ENCODE results near the gene UGGT2. TPM values are rescaled to one million over a fixed set of nuclear protein-coding genes. Genes with fewer than 3 reads are reported as not detected.

The UGGT2 gene
- total RNA-seq, 2 donors from 2014 or later: 37.2 to 40.9 TPM

DNA sequence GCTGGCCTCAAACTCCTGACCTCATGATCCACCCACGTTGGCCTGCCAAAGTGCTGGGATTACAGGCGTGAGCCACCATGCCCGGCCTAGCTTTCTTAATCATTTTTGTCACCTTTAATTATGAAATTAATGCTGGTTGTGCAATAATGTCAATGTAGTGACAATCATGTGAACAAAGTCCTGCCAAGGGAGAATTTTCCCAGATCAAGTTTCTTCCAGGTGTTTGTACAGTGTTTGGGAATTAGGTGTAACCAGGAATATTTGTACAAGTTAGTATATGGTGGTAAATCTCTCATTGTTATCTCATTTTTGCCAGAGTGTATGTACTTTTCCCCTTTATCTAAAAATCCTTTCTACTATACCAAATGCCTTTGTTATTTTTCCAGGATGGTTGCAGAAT, 171.1 kb downstream of the UGGT2 start:
- Histone ChIP-seq H3K4me3 (ENCODE audit: low read length) (no peak overlapping the region), H3K4me1 (ENCODE audit: control insufficient read depth, insufficient read depth, low read length) (no peaks in the 10 kb centered on the region), H3K27ac (ENCODE audit: low read depth, low read length) (no peak overlapping the region), H3K36me3 (ENCODE audit: control insufficient read depth, insufficient read depth, low read length) (peaks cover 14% of the 10 kb centered on the region), H3K27me3 (ENCODE audit: control insufficient read depth, insufficient read depth, low read length, poor library complexity, severe bottlenecking) (no peaks in the 10 kb centered on the region), H3K9me3 (ENCODE audit: control insufficient read depth, low read length) (no peaks in the 10 kb centered on the region), H3K9ac (ENCODE audit: extremely low read depth, low read length, poor library complexity, severe bottlenecking) (no peak overlapping the region)
- no peak for DNase-seq
- H3K27ac Mint-ChIP-seq: no peak overlapping the region
- no peaks in the 10 kb centered on the region for H3K9me3 Mint-ChIP-seq
- TF ChIP-seq, protein P1, sequence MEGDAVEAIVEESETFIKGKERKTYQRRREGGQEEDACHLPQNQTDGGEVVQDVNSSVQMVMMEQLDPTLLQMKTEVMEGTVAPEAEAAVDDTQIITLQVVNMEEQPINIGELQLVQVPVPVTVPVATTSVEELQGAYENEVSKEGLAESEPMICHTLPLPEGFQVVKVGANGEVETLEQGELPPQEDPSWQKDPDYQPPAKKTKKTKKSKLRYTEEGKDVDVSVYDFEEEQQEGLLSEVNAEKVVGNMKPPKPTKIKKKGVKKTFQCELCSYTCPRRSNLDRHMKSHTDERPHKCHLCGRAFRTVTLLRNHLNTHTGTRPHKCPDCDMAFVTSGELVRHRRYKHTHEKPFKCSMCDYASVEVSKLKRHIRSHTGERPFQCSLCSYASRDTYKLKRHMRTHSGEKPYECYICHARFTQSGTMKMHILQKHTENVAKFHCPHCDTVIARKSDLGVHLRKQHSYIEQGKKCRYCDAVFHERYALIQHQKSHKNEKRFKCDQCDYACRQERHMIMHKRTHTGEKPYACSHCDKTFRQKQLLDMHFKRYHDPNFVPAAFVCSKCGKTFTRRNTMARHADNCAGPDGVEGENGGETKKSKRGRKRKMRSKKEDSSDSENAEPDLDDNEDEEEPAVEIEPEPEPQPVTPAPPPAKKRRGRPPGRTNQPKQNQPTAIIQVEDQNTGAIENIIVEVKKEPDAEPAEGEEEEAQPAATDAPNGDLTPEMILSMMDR (conservative IDR thresholded peaks at IDR 0.05): no peak
- H3K4me1 Mint-ChIP-seq: no peaks in the 10 kb centered on the region
- peaks cover 39% of the 10 kb centered on the region for H3K36me3 Mint-ChIP-seq (ENCODE audit: low read depth)
- no peak overlapping the region for H3K4me3 Mint-ChIP-seq
- no peaks in the 10 kb centered on the region for H3K27me3 Mint-ChIP-seq (ENCODE audit: insufficient read depth)
- 91% methylated on average over 3 of the region's 3 CpGs; no CpG with 5 or more reads in 1 of the 2 experiments for WGBS, 2 experiments (ENCODE audit: insufficient coverage in 1 of 2, insufficient read length in 1 of 2)

- Histone ChIP-seq H3K4me3 (ENCODE audit: low read length) (no peak overlapping the region), H3K27ac (ENCODE audit: low read depth, low read length) (no peak overlapping the region), H3K36me3 (ENCODE audit: control insufficient read depth, insufficient read depth, low read length) (peaks cover 20% of the 10 kb centered on the region), H3K9ac (ENCODE audit: extremely low read depth, low read length, poor library complexity, severe bottlenecking) (no peak overlapping the region), H3K4me1 (ENCODE audit: control insufficient read depth, insufficient read depth, low read length) (no peaks in the 10 kb centered on the region), H3K9me3 (ENCODE audit: control insufficient read depth, low read length) (no peaks in the 10 kb centered on the region), H3K27me3 (ENCODE audit: control insufficient read depth, insufficient read depth, low read length, poor library complexity, severe bottlenecking) (no peaks in the 10 kb centered on the region)
- 100% methylated on average over 1 of the region's 1 CpG; no CpG with 5 or more reads in 1 of the 2 experiments for WGBS, 2 experiments (ENCODE audit: insufficient coverage in 1 of 2, insufficient read length in 1 of 2)
- H3K4me1 Mint-ChIP-seq: no peaks in the 10 kb centered on the region
- no peak overlapping the region for H3K27ac Mint-ChIP-seq
- TF ChIP-seq, protein P1 (conservative IDR thresholded peaks at IDR 0.05): no peak
- H3K27me3 Mint-ChIP-seq (ENCODE audit: insufficient read depth): no peaks in the 10 kb centered on the region
- no peaks in the 10 kb centered on the region for H3K9me3 Mint-ChIP-seq
- H3K36me3 Mint-ChIP-seq (ENCODE audit: low read depth): peaks cover 48% of the 10 kb centered on the region
- no peak for DNase-seq
- H3K4me3 Mint-ChIP-seq: no peak overlapping the region
Observed at GRCh38 chr13:95880331-95880730, 172.9 kb downstream of the UGGT2 start.

- H3K9ac ChIP-seq (ENCODE audit: extremely low read depth, low read length, poor library complexity, severe bottlenecking): no peak overlapping the region
- TF ChIP-seq, protein P1 (conservative IDR thresholded peaks at IDR 0.05): no peak
- 81 to 100% methylated on average over 1 to 2 of the region's 2 CpGs for WGBS, 2 experiments (ENCODE audit: insufficient coverage in 1 of 2, insufficient read length in 1 of 2)
- Mint-ChIP-seq H3K4me3 (no peak overlapping the region), H3K36me3 (ENCODE audit: low read depth) (peaks cover 29% of the 10 kb centered on the region), H3K9me3 (no peaks in the 10 kb centered on the region), H3K4me1 (no peaks in the 10 kb centered on the region), H3K27me3 (ENCODE audit: insufficient read depth) (no peaks in the 10 kb centered on the region), H3K27ac (peak overlapping the region; percentile 55)
- no peak for DNase-seq
- H3K36me3 ChIP-seq (ENCODE audit: control insufficient read depth, insufficient read depth, low read length): peaks cover 23% of the 10 kb centered on the region
- H3K9me3 ChIP-seq (ENCODE audit: control insufficient read depth, low read length): no peaks in the 10 kb centered on the region
- H3K4me3 ChIP-seq (ENCODE audit: low read length): no peak overlapping the region
- no peaks in the 10 kb centered on the region for H3K27me3 ChIP-seq (ENCODE audit: control insufficient read depth, insufficient read depth, low read length, poor library complexity, severe bottlenecking)
- no peak overlapping the region for H3K27ac ChIP-seq (ENCODE audit: low read depth, low read length)
- no peaks in the 10 kb centered on the region for H3K4me1 ChIP-seq (ENCODE audit: control insufficient read depth, insufficient read depth, low read length)
Observed at GRCh38 chr13:95874286-95874685, 178.9 kb downstream of the UGGT2 start.

Data from endodermal cell (in vitro differentiated cells).